Measurements from ENCODE around the gene C4orf33.

C4orf33 gene

GRCh38 chr4:129131343-129131742, 35.4 kb downstream of the C4orf33 start:
- DNase-seq: no peak

DNA sequence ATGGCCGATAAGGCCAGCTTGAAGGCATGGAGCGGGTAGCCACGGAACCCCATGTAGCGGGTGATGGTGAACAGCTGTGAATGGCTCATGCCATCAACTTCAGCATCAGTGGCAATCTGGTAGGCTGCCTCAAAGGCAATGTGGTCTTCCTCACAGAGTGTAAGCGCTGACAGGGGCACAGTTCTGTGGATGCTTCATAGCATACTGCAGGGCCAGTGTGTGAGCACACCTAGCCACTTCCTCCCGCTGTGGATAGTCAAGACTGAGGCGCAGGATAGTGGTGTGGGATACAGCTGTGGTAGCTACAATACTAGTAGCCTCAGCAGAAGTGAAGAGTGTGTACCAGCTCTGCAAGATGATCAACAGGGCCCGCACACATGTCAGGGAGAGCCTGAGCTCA, 40.5 kb downstream of the C4orf33 start:
- no peak for DNase-seq

- DNase-seq: no peak
These were observed 43.0 kb downstream of the C4orf33 start for GRCh38 chr4:129138810-129139496.

- no peak for DNase-seq
These were observed 44.6 kb downstream of the C4orf33 start for GRCh38 chr4:129140521-129140920.

- no peak for DNase-seq
These were observed 47.4 kb downstream of the C4orf33 start for GRCh38 chr4:129143359-129143758.

DNA sequence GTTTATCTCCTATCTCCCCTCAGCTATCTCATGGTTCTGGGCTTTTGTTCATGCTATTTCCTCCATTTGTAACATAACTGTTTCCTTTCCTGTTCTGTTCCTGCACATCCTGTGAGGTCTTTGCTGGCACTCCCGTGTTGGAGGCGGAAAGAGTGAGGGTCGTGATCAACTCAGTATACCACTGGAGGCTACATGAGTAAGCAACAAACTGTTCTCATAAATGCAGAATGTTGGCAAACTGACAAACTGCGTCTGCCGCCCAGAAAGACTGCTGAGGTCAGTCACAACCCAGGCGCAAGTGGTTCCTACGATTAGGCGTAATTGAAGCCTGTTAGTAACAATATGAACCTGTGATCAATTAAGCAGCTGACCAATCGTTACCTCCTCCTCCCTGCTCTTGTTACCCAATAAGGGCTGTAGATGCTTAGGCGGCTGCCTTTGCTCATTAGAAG, 48.8 kb downstream of the C4orf33 start:
- DNase-seq: no peak

DNA sequence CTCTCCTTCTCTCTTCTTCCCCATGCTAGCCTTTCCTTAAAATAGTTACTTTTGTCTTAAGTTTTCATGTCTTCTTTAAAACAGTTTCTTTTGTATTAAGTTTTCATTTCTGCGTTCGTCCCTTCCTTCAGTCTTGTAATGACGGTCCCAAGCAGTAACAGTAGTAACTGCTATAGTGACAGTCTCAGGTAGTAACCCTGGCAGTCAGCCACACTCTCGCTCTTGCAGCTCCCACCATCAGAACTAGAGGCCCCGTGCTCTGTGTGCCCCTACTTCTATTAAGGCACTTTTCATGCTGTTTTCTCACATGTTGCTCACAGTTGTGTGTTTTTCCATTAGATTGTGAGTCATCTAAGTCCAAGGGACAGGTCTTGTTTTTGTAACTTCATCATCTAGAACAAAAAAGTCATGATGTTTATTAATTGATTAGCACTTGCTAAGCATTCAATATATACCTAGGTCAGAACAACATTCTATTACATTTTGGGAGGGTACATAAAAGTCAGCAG, 49.3 kb downstream of the C4orf33 start:
- DNase-seq: no peak

- no peak for DNase-seq
These were observed 50.7 kb downstream of the C4orf33 start for GRCh38 chr4:129146639-129147038.

- no peak for DNase-seq
These were observed 52.9 kb downstream of the C4orf33 start for GRCh38 chr4:129148892-129149291.

GRCh38 chr4:129149906-129150305, 54.0 kb downstream of the C4orf33 start:
- DNase-seq: no peak

- DNase-seq: no peak
These were observed 56.4 kb downstream of the C4orf33 start for GRCh38 chr4:129152350-129152749.

DNA sequence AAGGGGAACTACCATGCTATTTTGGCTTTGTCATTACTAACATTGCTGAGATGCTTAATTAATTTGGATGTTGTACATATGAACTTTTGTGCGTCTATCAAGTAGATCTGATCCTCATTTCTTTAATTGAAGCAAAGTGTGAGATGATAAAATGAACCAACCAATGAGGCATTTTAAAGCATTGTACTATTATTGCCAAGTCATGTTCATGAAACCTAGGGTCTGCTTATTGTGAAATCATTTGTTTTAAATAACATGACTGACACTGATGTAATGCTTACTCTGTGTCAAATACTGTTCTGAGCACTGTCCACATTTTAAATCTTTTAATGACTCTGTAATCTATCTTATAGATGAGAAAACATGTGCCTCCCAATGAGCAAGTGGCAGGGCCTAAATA, 57.7 kb downstream of the C4orf33 start:
- DNase-seq: no peak

- DNase-seq: no peak
These were observed 66.5 kb downstream of the C4orf33 start for GRCh38 chr4:129162450-129162849.

- no peak for DNase-seq
These were observed 67.5 kb downstream of the C4orf33 start for GRCh38 chr4:129163427-129163826.

DNA sequence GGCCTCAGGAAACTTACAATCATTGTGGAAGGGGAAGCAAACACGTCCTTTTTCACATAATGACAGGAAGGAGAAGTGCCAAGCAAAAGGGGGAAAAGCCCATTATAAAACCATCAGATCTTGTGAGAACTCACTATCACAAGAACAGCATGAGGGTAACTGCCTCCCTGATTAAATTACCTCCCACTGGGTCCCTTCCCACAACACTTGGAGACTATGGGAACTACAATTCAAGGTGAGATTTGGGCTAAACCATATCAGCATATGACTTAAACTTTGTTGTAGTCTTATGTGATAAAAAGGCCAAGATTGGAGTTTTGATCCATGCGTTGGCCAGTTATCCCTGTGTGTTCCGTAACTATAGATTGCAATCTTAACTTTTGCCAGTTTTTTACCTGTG, 68.3 kb downstream of the C4orf33 start:
- DNase-seq: no peak
